Stimulated activated CD8-positive, alpha-beta memory T cell treated with anti-CD3 and anti-CD28 coated beads, Interleukin-4, amount 100 ng/mL, for 24 hours (primary cell): ENCODE measurements around the gene TMBIM1.
A peak's percentile ranks its signal among the peaks of the same experiment; 100 is the strongest.

Experiments
- DNase-seq: peaks from one replicate; pipeline ENCODE4 v3.0.0-alpha.2; 2020; ENCODE audit warnings: low read depth

Gene TMBIM1

GRCh38 chr2:218292048-218293014 lies at the start of gene TMBIM1:
TMBIM1 (minus strand) TSS chr2:218292503; CDS start chr2:218282141, 10,362 bp downstream.
- DNase-seq, result peak; percentile 67

DNA sequence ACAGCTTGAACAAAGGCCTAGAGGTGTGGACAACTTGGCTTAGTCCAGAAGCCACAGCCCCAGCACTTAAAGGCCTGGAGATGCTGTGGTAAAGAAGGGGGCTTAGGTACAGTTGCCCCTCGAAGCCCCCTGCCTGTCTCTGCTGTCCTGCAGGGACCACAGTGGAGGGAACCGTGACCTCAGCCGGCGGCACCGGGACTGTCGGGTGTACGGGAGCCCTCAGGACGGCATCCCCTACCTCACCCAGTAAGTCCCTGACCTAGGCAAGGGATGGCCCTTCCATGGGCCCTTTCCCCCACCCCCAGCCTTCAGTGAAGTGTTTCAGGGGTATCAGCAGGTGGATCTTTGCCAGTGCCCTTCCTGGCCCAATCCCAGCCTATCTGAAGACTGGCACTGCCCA lies 49.1 kb upstream of the TMBIM1 start:
- DNase-seq, result no peak

- no peak for DNase-seq
These were observed 48.4 kb upstream of the TMBIM1 start for GRCh38 chr2:218340656-218341055.

DNA sequence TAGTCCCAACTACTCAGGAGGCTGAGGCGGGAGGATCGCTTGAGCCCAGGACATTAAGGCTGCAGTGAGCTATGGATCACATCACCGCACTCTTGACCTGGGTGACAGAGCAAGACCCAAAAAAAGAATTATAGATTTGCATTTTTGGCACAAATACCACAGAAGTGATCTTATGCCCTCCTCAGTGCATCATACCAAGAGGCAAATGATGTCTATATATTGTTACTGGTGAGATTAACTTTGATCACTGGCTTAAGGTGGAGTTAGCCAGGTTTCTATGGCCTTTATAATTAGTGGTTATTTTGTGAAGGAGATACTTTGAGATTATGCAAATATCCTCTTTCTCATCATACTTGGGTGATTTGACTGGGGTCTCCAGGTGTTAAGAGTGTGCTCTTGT lies 42.2 kb upstream of the TMBIM1 start:
- DNase-seq, result no peak

DNA sequence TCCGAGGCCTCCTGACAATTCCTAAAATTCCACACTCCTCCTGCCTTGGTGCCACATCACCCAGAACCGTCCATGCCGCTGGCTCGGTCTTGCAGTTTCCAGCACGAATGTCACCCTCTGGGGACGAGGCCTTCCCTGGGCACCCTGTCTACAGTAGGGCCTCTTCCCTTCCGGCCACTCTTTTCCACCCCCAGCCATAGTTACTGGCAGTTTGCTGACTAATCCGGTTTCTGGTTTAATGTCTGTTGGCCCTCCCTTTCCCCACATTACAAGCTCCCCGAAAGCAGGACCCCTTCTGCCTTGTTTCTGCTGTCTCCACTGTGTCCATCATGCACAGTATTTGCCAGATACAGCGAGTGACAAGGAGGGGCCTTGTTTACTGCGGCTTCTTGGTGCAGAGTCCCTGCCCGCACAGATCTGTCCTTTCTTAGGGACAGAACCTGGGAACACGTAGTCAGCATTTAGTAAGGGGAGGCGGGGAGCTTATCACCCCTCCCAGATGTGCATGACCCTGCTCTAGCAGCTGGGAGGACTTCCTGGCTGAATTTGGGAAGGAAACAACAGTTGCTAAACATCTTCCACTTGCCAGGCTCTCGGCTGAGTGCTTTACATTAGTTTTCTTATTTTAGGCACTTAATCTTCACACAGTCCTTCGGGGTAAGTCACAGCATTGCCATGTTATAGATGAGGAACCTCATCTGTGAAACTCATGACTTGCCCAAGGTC lies 40.8 kb upstream of the TMBIM1 start:
- no peak for DNase-seq

GRCh38 chr2:218332288-218332687 lies 40.0 kb upstream of the TMBIM1 start:
- DNase-seq, result no peak

DNA sequence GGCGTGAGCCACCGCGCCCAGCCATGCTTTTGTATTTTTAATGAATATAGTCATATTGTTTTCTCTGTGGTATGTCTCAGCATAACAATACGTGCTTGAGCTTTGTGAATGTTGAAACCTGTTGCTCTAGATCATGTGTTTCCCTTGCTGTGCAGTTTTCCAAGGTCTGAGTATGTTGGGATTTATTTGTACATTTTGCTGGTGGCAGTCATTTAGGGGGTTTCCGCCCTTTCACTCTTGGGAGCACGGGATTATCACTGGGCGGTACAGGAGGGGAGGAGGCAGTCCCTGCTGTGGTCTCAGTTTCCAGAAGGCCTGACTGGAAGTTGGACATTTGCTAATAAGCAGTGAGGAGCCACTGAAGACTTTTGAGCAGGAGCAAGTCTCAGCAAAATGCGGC lies 39.4 kb upstream of the TMBIM1 start:
- DNase-seq, result no peak

DNA sequence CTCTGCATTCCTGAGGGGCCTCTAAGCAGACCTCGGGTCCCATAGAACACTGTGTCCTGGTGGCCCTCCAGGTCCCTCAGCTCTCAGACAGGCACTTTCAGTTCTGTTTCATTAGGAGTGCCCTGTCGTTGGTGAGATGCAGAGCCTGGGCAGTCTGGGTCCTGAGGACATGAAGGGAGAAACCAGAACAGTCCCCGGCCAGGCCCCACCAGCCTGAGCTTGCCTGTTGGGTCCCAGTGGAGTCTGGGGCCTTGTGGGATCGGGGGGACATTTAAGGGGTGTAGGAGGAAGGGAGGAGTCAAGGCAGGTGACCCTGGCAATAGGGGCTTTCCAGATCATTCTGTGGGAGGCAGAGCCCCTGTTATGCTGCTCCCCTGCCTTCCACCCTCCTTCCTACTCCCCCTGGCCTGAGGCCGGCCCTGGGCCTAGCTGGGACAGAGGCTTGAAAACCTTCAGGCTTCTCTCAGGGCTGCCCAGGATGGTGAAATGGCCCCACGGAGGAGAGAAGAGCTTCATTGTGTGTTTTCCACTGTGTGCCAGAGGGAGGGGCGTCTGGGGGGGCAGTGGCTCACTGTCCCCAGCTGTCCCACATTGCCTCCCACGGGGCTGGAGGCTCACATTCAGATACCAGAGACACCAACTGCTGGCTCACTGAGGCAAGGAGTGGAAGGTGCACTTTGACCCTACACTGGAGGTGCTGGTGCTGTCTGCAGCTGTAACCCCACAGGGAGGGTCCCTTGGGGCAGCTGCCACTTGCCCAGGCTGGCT lies 37.7 kb upstream of the TMBIM1 start:
- no peak for DNase-seq

DNA sequence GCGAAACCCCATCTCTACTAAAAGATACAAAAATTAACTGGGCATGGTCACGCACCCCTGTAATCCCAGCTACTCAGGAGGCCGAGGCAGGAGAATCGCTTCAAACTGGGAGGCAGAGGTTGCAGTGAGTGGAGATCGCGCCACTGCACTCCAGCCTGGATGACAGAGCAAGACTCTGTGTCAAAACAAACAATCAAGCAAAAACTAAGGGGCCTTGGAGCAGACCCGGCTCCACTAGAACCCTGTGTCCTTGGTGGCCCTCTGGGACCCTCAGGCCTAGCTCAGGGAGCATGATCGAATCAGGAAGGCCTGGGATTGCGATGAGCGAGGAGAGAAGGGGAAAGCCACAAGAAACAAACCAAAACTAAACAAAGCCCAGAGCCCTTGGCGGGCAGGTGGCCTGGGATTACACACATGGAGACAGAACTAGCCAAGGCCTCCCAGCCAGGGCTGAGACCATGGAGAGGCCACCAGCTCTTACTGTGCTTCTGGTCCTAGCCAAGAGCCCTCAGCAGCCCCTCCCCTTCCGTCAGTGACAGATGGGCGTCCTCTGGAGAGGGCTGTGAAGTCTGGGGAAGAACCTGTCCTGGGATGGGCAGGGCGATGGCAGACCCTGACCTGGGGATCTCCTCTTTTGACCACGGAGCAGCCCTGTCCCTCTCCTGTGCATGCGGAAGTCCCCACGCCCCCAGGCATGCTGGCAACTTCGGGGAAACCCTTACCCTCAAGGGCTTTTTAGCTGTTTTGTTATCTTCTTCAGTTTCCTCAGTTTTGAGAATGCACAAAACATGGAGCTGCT lies 36.9 kb upstream of the TMBIM1 start:
- no peak for DNase-seq

GRCh38 chr2:218328294-218328693 lies 36.0 kb upstream of the TMBIM1 start:
- DNase-seq, result no peak

DNA sequence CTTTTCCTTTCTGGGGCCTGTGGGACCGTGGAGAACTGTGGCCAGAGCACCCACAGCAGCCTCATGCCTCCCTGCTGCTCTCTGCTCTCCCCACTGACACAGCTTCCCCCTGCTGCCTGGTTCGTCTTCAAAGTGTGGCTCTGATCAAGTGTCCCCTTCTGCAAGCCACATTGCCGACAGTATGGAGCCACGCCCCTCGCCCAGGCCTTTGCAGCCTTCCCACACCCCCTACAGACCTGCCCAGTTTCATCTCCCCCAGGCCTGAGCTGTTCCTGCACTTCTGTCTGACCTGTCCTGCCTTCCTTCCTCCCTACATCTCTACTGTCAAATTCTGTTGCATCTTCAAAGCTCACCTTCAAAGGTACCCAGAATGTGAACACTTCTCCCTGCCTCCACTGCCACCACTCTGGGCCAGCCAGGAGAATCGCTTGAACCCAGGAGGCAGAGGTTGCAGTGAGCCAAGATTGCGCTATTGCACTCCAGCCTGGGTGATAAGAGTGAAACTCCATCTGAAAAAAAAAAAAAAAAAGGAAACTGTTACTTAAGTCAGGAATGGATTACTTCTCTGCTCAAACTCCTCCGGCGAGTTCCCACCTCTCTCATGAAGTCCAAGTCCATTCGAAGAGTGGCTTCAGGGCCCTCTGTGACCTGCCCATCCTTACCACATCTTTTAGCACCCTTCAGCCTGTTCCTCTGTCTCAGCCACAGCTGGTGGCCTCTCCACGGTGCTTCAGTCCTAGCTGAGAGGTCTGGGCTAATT lies 35.3 kb upstream of the TMBIM1 start:
- no peak for DNase-seq

DNA sequence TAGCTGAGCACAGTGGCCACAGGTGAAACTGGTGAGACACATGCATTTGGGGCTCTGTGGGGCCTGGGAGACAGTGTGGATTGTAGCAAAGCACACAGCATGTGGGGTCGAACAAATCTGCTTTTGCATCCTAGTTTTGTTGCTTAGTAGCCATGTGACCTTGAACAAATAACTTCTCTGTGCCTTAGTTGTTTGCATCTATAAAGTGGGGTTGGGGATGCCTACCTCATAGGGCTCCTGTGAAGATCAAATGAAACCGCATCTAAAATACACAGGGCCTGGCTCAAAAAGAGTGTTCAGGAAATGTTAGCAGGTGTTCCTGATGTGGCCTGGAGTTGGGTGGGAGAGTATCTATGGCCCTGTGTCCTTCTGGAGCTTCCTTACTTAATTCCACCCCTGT lies 34.0 kb upstream of the TMBIM1 start:
- DNase-seq, result no peak

DNA sequence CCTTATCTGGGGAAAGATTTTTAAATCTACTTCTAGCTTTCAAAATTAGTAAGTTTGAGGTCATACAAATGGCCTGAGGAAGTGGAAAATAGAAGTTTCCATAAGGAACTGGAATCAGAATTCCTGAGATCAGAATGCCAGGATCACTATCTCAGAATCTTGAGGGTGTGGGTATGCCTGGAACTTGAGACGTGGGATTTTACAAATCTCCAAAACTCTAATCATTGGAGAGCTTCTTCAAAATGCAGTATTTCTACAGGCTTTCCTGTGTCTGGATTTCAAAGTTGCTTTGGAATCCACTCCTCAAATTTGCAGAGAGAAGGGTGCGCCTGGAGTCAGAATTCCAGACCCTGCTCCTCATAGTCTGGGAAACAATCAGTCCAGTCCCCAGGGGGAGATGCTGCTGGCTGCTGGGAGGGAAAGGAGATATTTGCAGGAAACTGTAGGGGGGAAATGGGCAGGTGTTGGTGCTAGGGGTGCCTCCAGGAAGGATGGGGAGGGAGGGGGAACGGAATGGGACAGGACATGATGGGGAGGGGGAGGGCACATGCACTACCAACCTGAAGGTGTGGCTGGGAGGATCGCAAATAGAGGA lies 33.4 kb upstream of the TMBIM1 start:
- no peak for DNase-seq

- DNase-seq, result no peak
These were observed 31.5 kb upstream of the TMBIM1 start for GRCh38 chr2:218323526-218324472.

- peak; percentile 39 for DNase-seq
These were observed 30.6 kb upstream of the TMBIM1 start for GRCh38 chr2:218322768-218323525.

DNA sequence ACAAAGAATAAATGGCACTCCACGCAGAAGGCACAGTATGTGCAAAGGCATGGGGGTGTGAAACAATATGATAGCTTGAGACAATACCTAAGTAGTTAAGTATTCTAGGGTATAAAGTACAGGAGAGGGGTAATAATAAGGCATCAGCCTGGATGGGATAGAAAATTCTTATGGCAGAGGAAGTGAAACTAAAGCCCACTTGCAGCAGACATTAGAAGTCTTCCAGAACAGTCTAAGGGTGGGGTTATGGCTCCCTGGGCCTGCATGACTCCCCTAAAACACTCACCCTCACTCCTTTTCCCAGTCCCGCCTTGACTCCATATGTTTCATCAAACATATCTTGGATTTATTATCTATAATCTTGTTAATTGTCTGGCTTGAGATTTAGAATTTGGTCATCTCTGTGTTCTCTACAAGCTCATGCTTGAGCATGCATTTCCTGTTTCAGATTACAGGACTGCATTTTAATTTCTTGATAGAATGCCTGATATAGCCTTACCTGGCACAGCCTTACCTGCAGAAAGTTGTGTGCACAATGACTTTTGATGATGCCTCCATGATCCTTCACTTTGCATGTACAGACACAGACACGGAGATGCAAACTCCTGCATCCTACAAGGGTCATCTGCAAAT lies 28.5 kb upstream of the TMBIM1 start:
- DNase-seq, result no peak

- DNase-seq, result no peak
These were observed 27.6 kb upstream of the TMBIM1 start for GRCh38 chr2:218319813-218320365.

GRCh38 chr2:218318241-218318640 lies 25.9 kb upstream of the TMBIM1 start:
- no peak for DNase-seq
